DOHH2 (cell line): Measurements from ENCODE around the gene INPP5B.

Experiments
- CTCF ChIP-seq: fragments of 200-600 bp; sonication (generic); IDR thresholded peaks from one replicate; pipeline ENCODE4 v1.5.1; 2014; ENCODE audit warnings: antibody characterized with exemption, mild to moderate bottlenecking, low read depth, low read length; ENCODE audit not compliant: poor library complexity, severe bottlenecking
- EZH2phosphoT487 ChIP-seq: fragments of 200-600 bp; sonication (generic); IDR thresholded peaks from 2 replicates; pipeline ENCODE4 v1.6.1; 2017; ENCODE audit warnings: borderline replicate concordance, mild to moderate bottlenecking, antibody characterized with exemption, low read length, moderate library complexity, mixed read lengths

GRCh38 chr1:37948841-37949240, 2.0 kb upstream of the INPP5B start:
- no peak for TF ChIP-seq CTCF
- no peak for TF ChIP-seq EZH2phosphoT487
